Esophagus muscularis mucosa (tissue), 4 donors: ENCODE data around the gene USP12.

Experiments used
- EP300 ChIP-seq: sonication (generic); formaldehyde crosslinking; IDR thresholded peaks from one replicate; pipeline ENCODE4 v1.6.1; 2017; ENCODE audit warnings: antibody characterized with exemption
- POLR2A ChIP-seq: fragments of 450-650 bp; IDR thresholded peaks from one replicate; pipeline ENCODE4 v1.6.1; 2017; ENCODE audit warnings: antibody characterized with exemption, moderate library complexity, mild to moderate bottlenecking, low read depth
- POLR2AphosphoS5 ChIP-seq, 2 donors: sonication (generic); formaldehyde crosslinking; IDR thresholded peaks; one replicate each; pipeline ENCODE4 v1.6.1; 2017; ENCODE audit warnings: antibody characterized with exemption in 2 of 2
- TF ChIP-seq, protein P1 (sequence below), 3 experiments: fragments of 200-600 bp in 2 of 3; fragments of 450-650 bp in 1 of 3; sonication (generic) in 2 of 3; IDR thresholded peaks; one replicate each; pipeline ENCODE4 v1.5.1; 2017 to 2019; ENCODE audit warnings: antibody characterized with exemption in 3 of 3, mild to moderate bottlenecking in 2 of 3, moderate library complexity in 1 of 3

DNA sequence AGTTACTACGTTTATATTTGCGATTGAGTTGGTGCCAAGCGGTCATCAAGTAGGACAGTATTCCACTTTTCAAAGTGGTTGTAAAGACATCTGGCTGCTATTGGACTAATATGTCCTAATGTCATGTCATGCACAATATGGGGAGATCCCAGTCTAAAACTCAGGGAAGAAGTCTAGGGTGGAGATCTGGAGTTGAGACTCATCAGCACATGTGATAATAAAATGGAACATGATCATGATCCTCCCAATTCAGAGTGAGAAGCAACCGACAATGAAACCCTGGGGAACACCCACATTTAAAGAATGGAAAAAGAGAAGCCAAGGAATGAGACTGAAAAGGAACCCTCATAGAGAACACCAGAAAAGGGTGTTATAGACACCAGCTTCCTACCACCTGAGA, 80.2 kb downstream of the USP12 start:
- no peak for TF ChIP-seq POLR2AphosphoS5 (IDR thresholded peaks at IDR 0.05)
- TF ChIP-seq, protein P1, sequence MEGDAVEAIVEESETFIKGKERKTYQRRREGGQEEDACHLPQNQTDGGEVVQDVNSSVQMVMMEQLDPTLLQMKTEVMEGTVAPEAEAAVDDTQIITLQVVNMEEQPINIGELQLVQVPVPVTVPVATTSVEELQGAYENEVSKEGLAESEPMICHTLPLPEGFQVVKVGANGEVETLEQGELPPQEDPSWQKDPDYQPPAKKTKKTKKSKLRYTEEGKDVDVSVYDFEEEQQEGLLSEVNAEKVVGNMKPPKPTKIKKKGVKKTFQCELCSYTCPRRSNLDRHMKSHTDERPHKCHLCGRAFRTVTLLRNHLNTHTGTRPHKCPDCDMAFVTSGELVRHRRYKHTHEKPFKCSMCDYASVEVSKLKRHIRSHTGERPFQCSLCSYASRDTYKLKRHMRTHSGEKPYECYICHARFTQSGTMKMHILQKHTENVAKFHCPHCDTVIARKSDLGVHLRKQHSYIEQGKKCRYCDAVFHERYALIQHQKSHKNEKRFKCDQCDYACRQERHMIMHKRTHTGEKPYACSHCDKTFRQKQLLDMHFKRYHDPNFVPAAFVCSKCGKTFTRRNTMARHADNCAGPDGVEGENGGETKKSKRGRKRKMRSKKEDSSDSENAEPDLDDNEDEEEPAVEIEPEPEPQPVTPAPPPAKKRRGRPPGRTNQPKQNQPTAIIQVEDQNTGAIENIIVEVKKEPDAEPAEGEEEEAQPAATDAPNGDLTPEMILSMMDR (IDR thresholded peaks at IDR 0.05): no peak
- no peak for TF ChIP-seq EP300
- no peak for TF ChIP-seq POLR2A
